CD4-positive, alpha-beta T cell treated with Interleukin-6 at 100 ng/mL for 8 hours (primary cell): ENCODE results near the gene CCDC88C.

Experiments used
- DNase-seq: peaks from one replicate; pipeline ENCODE4 v3.0.0-alpha.2; 2020; ENCODE audit warnings: mixed read lengths, low spot score

CCDC88C gene

GRCh38 chr14:91305650-91306431 is 111.8 kb downstream of the CCDC88C start:
- DNase-seq = no peak

GRCh38 chr14:91303924-91304229 is 113.7 kb downstream of the CCDC88C start:
- DNase-seq = no peak

- DNase-seq = no peak
Measured at GRCh38 chr14:91303091-91303923, 114.3 kb downstream of the CCDC88C start.

GRCh38 chr14:91302391-91302790 is 115.2 kb downstream of the CCDC88C start:
- DNase-seq = no peak

GRCh38 chr14:91300957-91301356 is 116.7 kb downstream of the CCDC88C start:
- no peak for DNase-seq

- no peak for DNase-seq
Measured at GRCh38 chr14:91300283-91300895, 117.2 kb downstream of the CCDC88C start.

- DNase-seq = no peak
Measured at GRCh38 chr14:91299121-91300115, 118.2 kb downstream of the CCDC88C start.

- DNase-seq = no peak
Measured at GRCh38 chr14:91298576-91298975, 119.0 kb downstream of the CCDC88C start.

GRCh38 chr14:91297081-91297711 is 120.4 kb downstream of the CCDC88C start:
- no peak for DNase-seq

- no peak for DNase-seq
Measured at GRCh38 chr14:91295851-91296796, 121.5 kb downstream of the CCDC88C start.

- DNase-seq = no peak
Measured at GRCh38 chr14:91295276-91295845, 122.3 kb downstream of the CCDC88C start.

- no peak for DNase-seq
Measured at GRCh38 chr14:91294153-91294552, 123.5 kb downstream of the CCDC88C start.

GRCh38 chr14:91293281-91293680 is 124.3 kb downstream of the CCDC88C start:
- DNase-seq = no peak

- no peak for DNase-seq
Measured at GRCh38 chr14:91292491-91292890, 125.1 kb downstream of the CCDC88C start.

GRCh38 chr14:91291786-91292405 is 125.7 kb downstream of the CCDC88C start:
- DNase-seq = no peak

- no peak for DNase-seq
Measured at GRCh38 chr14:91290986-91291385, 126.6 kb downstream of the CCDC88C start.

- no peak for DNase-seq
Measured at GRCh38 chr14:91289464-91289863, 128.2 kb downstream of the CCDC88C start.

- no peak for DNase-seq
Measured at GRCh38 chr14:91288876-91289275, 128.7 kb downstream of the CCDC88C start.

GRCh38 chr14:91286530-91286937 is 131.1 kb downstream of the CCDC88C start:
- peak; percentile 73 for DNase-seq
